GM19023 (cell line): ENCODE results near the gene FBXO36.

Source experiments
- ATAC-seq: cut with Tn5 transposase; IDR thresholded peaks from one replicate; pipeline ENCODE4 v1.9.1; 2021; ENCODE audit warnings: mild to moderate bottlenecking, moderate library complexity; ENCODE audit not compliant: unreplicated experiment

FBXO36 gene

DNA sequence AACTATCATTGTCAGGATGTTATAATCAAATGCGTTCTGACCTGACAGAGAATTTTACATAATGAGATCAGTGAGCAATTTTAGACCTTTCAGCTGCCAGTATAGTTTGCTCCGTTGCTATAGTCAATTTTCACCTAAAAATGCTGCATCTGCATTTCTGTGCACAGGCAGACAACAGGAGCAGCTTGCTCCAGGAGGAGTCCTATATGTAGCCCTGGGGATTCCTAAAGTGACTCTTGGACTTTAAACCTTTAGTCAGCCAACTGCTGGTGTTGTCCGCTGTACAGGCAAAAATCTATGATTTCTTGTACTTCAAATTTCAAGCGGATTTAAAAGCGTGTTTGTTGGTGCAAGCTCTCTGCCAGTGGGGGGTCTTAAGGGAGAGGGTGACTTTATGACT lies 120.7 kb downstream of the FBXO36 start:
- no peak for ATAC-seq

DNA sequence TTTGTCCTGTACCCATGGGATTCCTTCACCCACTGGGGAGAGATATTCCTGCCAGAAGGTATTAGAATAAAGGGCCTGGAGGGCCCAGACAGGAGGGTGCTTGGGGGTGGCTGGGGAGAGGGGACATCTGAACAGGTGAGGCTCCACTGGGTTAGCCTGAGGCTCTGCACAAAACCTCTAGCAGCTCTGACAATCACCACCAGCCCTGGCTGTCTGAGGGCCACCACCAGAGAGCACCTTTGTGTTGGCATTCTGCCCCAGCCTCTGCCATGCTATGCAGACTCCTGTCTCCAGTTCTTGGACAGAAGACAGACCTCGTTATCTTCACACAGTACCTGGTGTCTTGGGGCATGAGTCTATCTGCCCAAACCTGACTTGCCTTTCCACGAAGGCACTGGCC lies 121.2 kb downstream of the FBXO36 start:
- no peak for ATAC-seq

DNA sequence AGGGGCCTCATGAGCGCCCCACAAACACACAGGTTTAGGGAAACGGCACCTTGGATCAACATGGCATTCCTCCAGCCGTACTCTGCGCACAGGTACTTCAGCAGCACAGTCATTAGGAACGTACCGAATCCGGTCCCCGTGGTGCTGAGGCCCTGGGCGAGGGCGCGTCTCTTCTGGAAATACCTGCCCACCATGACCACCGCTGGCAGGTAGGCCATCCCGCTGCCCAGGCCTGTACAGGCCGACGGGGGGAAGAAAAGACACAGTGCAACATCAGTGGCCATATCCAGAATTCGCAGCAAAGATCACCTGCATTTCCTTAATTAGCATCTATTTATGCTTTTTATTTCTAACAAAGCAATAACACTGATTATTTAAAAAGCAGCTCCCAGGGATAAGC lies 124.2 kb downstream of the FBXO36 start:
- no peak for ATAC-seq

DNA sequence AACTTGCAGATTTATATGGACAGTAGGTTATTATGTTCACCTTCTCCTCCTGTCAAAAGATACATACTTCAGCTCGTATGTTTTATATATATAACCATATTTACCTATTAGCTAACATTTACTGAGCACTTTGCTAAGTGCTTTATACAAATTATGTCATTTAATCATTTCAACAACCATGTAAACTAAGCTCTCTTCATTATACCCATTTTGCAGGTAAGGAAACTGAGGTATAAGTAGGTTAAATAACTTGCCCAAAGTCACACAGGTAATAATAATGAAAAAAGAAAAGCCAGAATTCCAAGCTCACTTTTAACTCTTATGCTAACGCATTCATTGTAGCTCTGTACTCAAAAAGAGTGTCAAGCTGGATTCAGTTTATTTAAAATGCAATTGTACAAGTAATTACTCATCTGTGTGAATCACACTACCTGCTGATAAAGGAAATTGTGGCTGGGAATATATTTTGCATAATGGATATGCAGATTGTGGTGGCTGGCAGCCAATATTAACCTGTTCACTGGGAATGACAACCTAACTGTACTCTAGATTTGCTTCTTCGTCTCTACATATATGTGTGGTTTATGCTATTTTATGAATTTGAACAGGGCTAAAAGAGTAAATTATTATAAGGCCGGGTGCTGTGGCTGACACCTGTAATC lies 125.8 kb downstream of the FBXO36 start:
- no peak for ATAC-seq

DNA sequence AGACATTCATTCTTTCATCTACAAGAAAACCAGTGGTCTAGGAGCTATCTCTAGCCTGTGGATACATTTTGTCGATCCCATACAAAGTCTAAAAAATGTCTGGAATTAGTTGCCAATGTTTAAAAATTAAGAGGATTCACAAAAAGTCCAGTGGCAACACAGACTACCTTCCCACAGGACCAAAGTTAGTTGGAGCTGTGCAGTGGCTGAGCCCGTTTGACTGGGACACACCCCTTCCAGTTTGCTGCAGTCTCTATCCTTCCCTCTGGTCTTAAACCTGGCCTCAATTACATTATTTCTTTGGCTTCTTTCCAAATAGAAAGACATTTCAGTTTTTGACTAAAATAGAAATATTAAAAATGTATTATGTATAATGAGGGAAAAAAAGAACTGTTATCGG lies 127.8 kb downstream of the FBXO36 start:
- no peak for ATAC-seq

DNA sequence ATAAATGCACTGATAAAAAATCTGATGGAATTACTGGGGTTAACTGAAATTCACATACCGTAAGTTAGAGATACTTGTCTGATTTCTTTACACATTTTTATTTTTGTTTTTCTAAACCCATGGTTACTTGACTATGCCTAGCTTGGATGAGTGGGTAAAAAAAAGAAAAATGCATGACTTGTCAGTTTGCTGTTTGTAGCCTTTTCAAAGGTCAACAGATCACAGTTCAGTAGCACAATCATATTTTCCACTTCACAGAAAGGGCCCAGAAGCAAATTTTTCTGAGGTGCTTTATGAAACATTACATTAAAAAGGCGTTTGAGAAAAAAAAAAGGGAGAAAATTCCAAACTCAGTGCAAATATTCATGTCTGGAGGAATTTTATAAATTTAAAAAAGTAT lies 130.0 kb downstream of the FBXO36 start:
- no peak for ATAC-seq

DNA sequence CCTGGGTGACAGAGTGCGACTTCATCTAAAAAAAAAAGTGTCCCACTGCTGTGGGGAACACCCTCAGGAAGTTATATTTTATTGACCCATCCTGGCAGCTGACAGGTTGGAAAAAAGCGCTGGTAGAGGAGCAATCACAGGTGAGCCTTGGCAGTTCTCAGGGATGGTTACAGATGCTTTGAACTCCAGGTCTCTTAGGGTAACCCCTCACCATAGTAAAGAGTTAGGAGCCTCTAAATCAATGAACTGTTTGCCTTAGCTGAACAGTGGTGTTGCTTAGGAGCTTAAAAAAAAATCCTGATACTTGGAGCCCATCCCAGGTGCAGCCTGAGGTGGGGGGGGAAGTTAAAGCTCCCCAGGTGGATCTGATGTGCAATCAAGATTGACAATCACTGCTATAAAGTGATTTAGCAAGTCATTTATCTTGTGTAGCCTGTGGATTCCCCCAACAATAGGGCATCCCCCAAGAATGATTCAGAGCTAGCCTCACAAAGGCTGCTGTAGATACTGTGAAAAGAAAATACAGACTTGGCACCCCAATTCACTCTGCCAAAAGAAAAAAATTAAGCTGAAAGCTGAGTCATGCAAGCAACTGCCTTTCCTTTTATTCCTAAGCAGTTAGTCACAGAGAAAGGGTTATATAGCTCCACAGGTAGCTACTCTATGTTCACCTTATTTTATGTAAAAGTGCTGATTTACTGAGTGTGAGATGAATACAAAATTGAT lies 131.6 kb downstream of the FBXO36 start:
- no peak for ATAC-seq

DNA sequence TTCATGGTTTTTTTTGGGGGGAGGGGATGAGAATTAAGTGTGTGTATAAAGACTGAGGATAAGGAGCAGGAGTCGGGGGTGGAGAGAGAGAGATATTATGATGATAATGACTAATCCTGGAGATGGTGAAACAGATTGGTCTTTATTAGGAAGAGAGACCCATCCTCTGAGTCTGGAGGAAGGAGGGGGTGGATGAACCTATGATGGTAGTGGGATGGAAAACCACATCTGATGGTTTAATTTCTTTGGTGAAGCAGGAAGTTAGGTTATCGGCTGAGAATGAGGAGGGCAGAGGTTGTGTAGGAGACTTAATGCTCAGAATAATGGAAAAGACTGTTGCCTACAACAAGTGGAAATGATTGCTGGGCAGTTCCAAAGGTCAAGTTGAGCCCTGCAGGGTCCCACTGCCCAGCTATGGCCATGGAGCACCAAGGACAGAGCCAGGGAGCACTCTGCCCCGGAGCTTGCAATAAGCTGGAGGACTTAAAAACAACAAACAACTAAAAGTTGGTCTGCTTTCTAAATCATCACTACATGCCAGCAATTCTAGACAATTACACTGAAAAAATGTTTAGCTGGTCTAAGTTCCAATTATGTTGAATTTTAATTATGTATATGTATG lies 138.5 kb downstream of the FBXO36 start:
- no peak for ATAC-seq
